ENCODE results near the gene IDE.

DNA sequence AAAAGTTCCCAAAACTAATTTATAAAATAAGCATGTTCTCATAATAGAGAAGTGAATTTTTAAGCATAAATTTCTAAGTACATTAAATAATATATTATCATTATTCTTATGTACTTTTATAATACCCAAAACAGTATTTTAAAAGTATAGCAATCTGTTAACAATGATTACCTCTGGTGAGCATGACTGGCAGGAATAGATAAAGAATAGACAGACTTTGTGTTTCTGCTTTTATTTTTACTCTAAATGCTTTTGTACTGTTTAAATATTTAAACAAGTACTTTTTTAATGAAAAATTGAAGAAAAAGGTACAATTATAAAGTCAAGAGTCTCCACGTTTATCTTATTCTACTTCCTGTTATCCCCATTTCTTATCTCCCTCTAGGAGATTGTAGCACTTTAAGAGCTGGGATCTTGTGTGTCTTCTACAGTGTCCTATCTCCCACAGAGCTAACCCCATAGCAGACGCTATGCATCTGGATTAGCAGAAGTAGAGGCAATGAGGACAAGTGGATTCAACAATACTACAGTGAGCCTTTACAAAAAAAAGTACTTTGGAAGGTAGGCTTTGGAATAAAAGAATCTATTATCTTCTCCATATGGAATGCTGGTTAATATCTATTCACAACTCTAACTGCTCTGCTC is 42.9 kb downstream of the IDE start:
- TF ChIP-seq, protein P1, sequence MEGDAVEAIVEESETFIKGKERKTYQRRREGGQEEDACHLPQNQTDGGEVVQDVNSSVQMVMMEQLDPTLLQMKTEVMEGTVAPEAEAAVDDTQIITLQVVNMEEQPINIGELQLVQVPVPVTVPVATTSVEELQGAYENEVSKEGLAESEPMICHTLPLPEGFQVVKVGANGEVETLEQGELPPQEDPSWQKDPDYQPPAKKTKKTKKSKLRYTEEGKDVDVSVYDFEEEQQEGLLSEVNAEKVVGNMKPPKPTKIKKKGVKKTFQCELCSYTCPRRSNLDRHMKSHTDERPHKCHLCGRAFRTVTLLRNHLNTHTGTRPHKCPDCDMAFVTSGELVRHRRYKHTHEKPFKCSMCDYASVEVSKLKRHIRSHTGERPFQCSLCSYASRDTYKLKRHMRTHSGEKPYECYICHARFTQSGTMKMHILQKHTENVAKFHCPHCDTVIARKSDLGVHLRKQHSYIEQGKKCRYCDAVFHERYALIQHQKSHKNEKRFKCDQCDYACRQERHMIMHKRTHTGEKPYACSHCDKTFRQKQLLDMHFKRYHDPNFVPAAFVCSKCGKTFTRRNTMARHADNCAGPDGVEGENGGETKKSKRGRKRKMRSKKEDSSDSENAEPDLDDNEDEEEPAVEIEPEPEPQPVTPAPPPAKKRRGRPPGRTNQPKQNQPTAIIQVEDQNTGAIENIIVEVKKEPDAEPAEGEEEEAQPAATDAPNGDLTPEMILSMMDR (IDR thresholded peaks at IDR 0.05; ENCODE audit: borderline replicate concordance, extremely low read depth, low read length, poor library complexity, severe bottlenecking), result no peak
- no peak for TF ChIP-seq EZH2 (IDR thresholded peaks at IDR 0.05; ENCODE audit: borderline replicate concordance, low read depth, low read length, severe bottlenecking)

All from DND-41 (cell line).